ENCODE results near the gene RAD51B. TPM values are rescaled to one million over a fixed set of nuclear protein-coding genes. Genes with fewer than 3 reads are reported as not detected.

RAD51B gene
- total RNA-seq, 1 experiment from 2014 or later, result 16.7 TPM

DNA sequence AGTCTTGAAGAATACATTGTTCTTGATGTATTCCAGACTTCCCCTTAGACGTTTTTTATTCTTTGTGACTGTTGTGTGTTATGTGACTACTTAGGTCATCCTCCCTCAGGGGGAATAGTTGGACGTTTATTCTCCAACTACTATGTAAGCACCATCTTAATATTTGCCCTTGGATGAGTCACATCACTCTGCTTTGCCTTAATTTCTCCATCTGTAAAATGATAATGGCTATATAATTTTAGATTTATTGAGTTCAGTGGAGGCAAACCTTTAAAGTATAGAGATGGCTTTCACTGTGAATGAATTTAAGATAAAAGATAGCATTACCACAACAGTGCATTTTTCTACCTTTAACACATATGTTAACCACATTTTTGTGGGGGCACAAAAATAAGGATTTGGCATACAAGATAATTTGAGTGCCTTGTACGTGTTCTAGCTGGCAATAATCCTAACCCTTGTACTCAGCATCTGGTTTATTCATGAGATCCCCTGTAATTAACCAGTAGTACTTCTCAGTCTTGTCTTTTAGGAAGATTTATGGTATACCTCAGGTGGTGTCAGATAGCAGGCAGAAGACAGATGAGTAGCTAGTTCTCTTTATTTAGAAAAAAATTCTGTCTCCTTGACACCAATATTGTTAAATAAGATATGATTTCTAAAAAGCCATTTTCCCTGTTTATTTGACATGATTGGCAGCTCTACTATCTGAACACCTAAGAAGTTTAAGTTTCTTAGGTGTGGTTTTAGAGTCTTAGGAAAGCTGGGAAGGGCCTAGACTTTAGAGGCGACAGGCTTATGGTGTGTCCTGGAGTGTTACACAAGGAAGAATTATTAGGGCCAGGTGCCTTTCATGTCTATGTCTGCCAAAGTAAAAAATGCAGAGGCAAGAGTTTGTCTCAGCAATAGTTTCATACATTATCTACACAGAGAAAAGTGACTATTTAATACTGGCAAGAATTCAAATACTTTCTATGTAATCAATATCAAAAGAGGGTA lies 152.3 kb downstream of the RAD51B start:
- Histone ChIP-seq H3K9ac (ENCODE audit: extremely low read depth, insufficient read length, low read length) (no peak overlapping the region), H3K18ac (ENCODE audit: insufficient read length, low read depth, low read length) (no peak overlapping the region), H3K4ac (ENCODE audit: low read depth, low read length) (no peak overlapping the region), H2AFZ (ENCODE audit: low read length) (no peak overlapping the region), H4K20me1 (ENCODE audit: control insufficient read depth, insufficient read depth, insufficient read length) (no peaks in the 10 kb centered on the region), H3T11ph (ENCODE audit: low read length) (no peak overlapping the region), H3K23ac (ENCODE audit: insufficient read length, low read depth, low read length) (no peak overlapping the region), H3K27ac (ENCODE audit: insufficient read length, low read depth, low read length) (no peak overlapping the region), H3K14ac (ENCODE audit: insufficient read depth, low read length) (no peak overlapping the region), H3K79me1 (ENCODE audit: insufficient read depth, low read depth, low read length, poor library complexity, severe bottlenecking) (no peaks in the 10 kb centered on the region), H2BK20ac (ENCODE audit: low read depth, low read length, poor library complexity, severe bottlenecking) (no peak overlapping the region), H3K4me2 (ENCODE audit: insufficient read depth, insufficient read length, low read length) (no peak overlapping the region), H3K9me3 (ENCODE audit: control insufficient read depth, low read depth, low read length) (no peaks in the 10 kb centered on the region), H3K56ac (ENCODE audit: insufficient read length, low read depth, low read length) (no peak overlapping the region), H4K5ac (ENCODE audit: insufficient read length, low read depth, low read length) (no peak overlapping the region), H4K91ac (ENCODE audit: insufficient read length, low read depth, low read length) (no peak overlapping the region), H2BK12ac (ENCODE audit: insufficient read length, low read depth, low read length) (no peak overlapping the region), H3K79me2 (ENCODE audit: insufficient read depth, low read length) (no peaks in the 10 kb centered on the region), H3K27me3 (ENCODE audit: insufficient read depth, low read length) (no peaks in the 10 kb centered on the region), H2BK5ac (ENCODE audit: insufficient read length, low read length) (no peak overlapping the region), H3K4me1 (ENCODE audit: insufficient read depth, low read length) (no peaks in the 10 kb centered on the region; the same call in 1 of the 2 replicates), H2AK5ac (ENCODE audit: insufficient read length, low read length) (no peak overlapping the region), H2BK120ac (ENCODE audit: low read depth, low read length, poor library complexity, severe bottlenecking) (no peak overlapping the region), H4K8ac (replicated peaks; ENCODE audit: insufficient read length, low read depth, low read length) (no peak overlapping the region), H2BK15ac (ENCODE audit: low read depth, low read length) (no peak overlapping the region), H3K23me2 (ENCODE audit: insufficient read length, low read depth, low read length, poor library complexity, severe bottlenecking) (no peaks in the 10 kb centered on the region)
- Mint-ChIP-seq H3K36me3 (ENCODE audit: insufficient read depth in 1 of 3, low read depth in 3 of 3) (peaks cover 24 to 25% (median 24%) of the 10 kb centered on the region in 3 experiments), H3K4me1 (peaks cover 25 to 30% of the 10 kb centered on the region in 2 experiments), H3K9me3 (peaks cover 23 to 24% of the 10 kb centered on the region in 2 experiments), H3K4me3 (no peak overlapping the region), H3K27me3 (ENCODE audit: low read depth) (no peaks in the 10 kb centered on the region; the same call in 1 of the 2 replicates), H3K27ac (no peak overlapping the region)
- TF ChIP-seq, protein P1, sequence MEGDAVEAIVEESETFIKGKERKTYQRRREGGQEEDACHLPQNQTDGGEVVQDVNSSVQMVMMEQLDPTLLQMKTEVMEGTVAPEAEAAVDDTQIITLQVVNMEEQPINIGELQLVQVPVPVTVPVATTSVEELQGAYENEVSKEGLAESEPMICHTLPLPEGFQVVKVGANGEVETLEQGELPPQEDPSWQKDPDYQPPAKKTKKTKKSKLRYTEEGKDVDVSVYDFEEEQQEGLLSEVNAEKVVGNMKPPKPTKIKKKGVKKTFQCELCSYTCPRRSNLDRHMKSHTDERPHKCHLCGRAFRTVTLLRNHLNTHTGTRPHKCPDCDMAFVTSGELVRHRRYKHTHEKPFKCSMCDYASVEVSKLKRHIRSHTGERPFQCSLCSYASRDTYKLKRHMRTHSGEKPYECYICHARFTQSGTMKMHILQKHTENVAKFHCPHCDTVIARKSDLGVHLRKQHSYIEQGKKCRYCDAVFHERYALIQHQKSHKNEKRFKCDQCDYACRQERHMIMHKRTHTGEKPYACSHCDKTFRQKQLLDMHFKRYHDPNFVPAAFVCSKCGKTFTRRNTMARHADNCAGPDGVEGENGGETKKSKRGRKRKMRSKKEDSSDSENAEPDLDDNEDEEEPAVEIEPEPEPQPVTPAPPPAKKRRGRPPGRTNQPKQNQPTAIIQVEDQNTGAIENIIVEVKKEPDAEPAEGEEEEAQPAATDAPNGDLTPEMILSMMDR (conservative IDR thresholded peaks at IDR 0.05), result no peak
- WGBS (ENCODE audit: extremely low coverage, insufficient read length, low lambda C conversion rate), result no CpG with 5 or more reads among the region's 4 CpGs
- no peak for DNase-seq
